HCT116 (cell line): ENCODE results near the gene MORN4. TPM values are rescaled to one million over a fixed set of nuclear protein-coding genes. Genes with fewer than 3 reads are reported as not detected.

Experiments used
- ATAC-seq: fragments of 200-7000 bp; cut with Tn5 transposase; 2 replicates; pipeline ENCODE4 v1.9.1; 2020; ENCODE audit warnings: mild to moderate bottlenecking, moderate library complexity
- BruUV-seq: library from RNA; stranded (reverse); fragments of 400-500 nt; replicated peaks from 2 replicates; lab custom pipeline; 2021; lab: Mats Ljungman, UMichigan
- CTCF ChIA-PET: fragments of 300-600 bp; sonication (Branson Sonifier 250); formaldehyde crosslinking; loops from one replicate; lab custom pipeline; 2021; ENCODE audit warnings: antibody characterized with exemption; lab: Charles Lee
- POLR2A ChIA-PET: fragments of 300-600, 350-600 bp; sonication (Branson Sonifier 250); formaldehyde crosslinking; loops from one replicate; lab custom pipeline; 2021; ENCODE audit warnings: antibody characterized with exemption; lab: Charles Lee
- RAD21 ChIA-PET, 2 experiments: fragments of 300-600 bp; sonication (Branson Sonifier 250); formaldehyde crosslinking; loops; one replicate each; lab custom pipeline; 2023; ENCODE audit warnings: low total read pairs in 2 of 2; ENCODE audit not compliant: uncharacterized antibody in 2 of 2, unreplicated experiment in 2 of 2, low non-redundant PET in 1 of 2; lab: Charles Lee
- DNase-seq: peaks from one replicate; pipeline ENCODE4 v3.0.0-alpha.2; 2010; ENCODE audit warnings: low read depth, low spot score
- H2AFZ ChIP-seq: fragments of 200-600 bp; shearing (Covaris generic), sonication (generic); 2 replicates; pipeline ENCODE4 v1.6.1; 2017; ENCODE audit warnings: low read depth, mixed run types, mixed read lengths, antibody characterized with exemption, low read length; ENCODE audit not compliant: poor library complexity, severe bottlenecking
- H3K27ac ChIP-seq: 2 replicates; pipeline ENCODE4 v1.5.1; 2012; ENCODE audit warnings: low read depth, low read length
- H3K27me3 ChIP-seq: fragments of 200-600 bp; sonication (generic); 2 replicates; pipeline ENCODE4 v1.6.1; 2016; ENCODE audit warnings: mixed run types, low read length, mixed read lengths; ENCODE audit not compliant: insufficient read depth
- H3K36me3 ChIP-seq, 2 experiments: fragments of 200-500 bp in 1 of 2; fragments of 200-600 bp in 1 of 2; sonication (Bioruptor generic) in 1 of 2; sonication (generic) in 1 of 2; 2 replicates each; pipeline versions ENCODE4 v1.5.1 to v1.6.1; 2014 to 2016; ENCODE audit warnings: low read length in 2 of 2, inconsistent platforms in 1 of 2, mixed read lengths in 1 of 2, mixed run types in 1 of 2; ENCODE audit not compliant: insufficient read depth in 2 of 2, control insufficient read depth in 1 of 2
- H3K4me1 ChIP-seq, 2 experiments: fragments of 200-600 bp in 1 of 2; sonication (generic) in 1 of 2; 2 replicates each; pipeline versions ENCODE4 v1.5.1 to v1.6.1; 2012 to 2017; ENCODE audit warnings: low read length in 2 of 2, inconsistent platforms in 1 of 2, mild to moderate bottlenecking in 1 of 2, mixed read lengths in 1 of 2, mixed run types in 1 of 2, moderate library complexity in 1 of 2; ENCODE audit not compliant: insufficient read depth in 2 of 2, control insufficient read depth in 1 of 2
- H3K4me2 ChIP-seq: fragments of 200-600 bp; sonication (generic); 2 replicates; pipeline ENCODE4 v1.6.1; 2017; ENCODE audit warnings: mixed run types, low read length, mixed read lengths
- H3K4me3 ChIP-seq, 2 experiments: fragments of 200-600 bp in 1 of 2; sonication (generic) in 1 of 2; replicated peaks in 1 of 2; 2 replicates each; pipeline ENCODE4 v1.5.1; 2011 to 2016; ENCODE audit warnings: low read length in 2 of 2, control low read depth in 1 of 2, low read depth in 1 of 2, mild to moderate bottlenecking in 1 of 2, mixed read lengths in 1 of 2, mixed run types in 1 of 2
- H3K79me2 ChIP-seq: fragments of 200-600 bp; sonication (generic); 2 replicates; pipeline ENCODE4 v1.6.1; 2017; ENCODE audit warnings: mild to moderate bottlenecking, mixed run types, low read length, moderate library complexity, mixed read lengths; ENCODE audit not compliant: insufficient read depth
- H3K9ac ChIP-seq: fragments of 200-600 bp; sonication (generic); 2 replicates; pipeline ENCODE4 v1.6.1; 2016; ENCODE audit warnings: low read length, mixed read lengths
- H3K9me2 ChIP-seq: fragments of 200-600 bp; sonication (generic), shearing (Covaris generic); 2 replicates; pipeline ENCODE4 v1.6.1; 2017; ENCODE audit warnings: mixed run types, mild to moderate bottlenecking, moderate library complexity; ENCODE audit not compliant: insufficient read depth
- H3K9me3 ChIP-seq, 2 experiments: fragments of 200-500 bp in 1 of 2; fragments of 200-600 bp in 1 of 2; sonication (Bioruptor generic) in 1 of 2; sonication (generic) in 1 of 2; 2 replicates each; pipeline ENCODE4 v1.6.1; 2014 to 2017; ENCODE audit warnings: low read length in 2 of 2, mixed read lengths in 2 of 2, inconsistent platforms in 1 of 2, low read depth in 1 of 2, mild to moderate bottlenecking in 1 of 2, mixed run types in 1 of 2, moderate library complexity in 1 of 2; ENCODE audit not compliant: control insufficient read depth in 1 of 2, insufficient read depth in 1 of 2
- H4K20me1 ChIP-seq: fragments of 200-600 bp; sonication (generic), shearing (Covaris generic); 2 replicates; pipeline ENCODE4 v1.6.1; 2017; ENCODE audit warnings: mixed run types, mild to moderate bottlenecking, moderate library complexity; ENCODE audit not compliant: insufficient read depth
- CEBPB ChIP-seq: IDR thresholded peaks from 2 replicates; pipeline ENCODE4 v1.6.1; 2012; ENCODE audit warnings: low read depth
- EGR1 ChIP-seq: IDR thresholded peaks from 2 replicates; pipeline ENCODE4 v1.6.1; 2012; ENCODE audit warnings: low read depth
- EZH2 ChIP-seq: fragments of 200-600 bp; sonication (generic); IDR thresholded peaks from 2 replicates; pipeline ENCODE4 v1.6.1; 2017; ENCODE audit warnings: antibody characterized with exemption, mixed run types
- FOSL1 ChIP-seq: IDR thresholded peaks from 2 replicates; pipeline ENCODE4 v1.6.1; 2012; ENCODE audit warnings: low read depth
- POLR2A ChIP-seq: IDR thresholded peaks from 2 replicates; pipeline ENCODE4 v1.7.0; 2011; ENCODE audit warnings: borderline replicate concordance; ENCODE audit not compliant: insufficient read depth, insufficient read length; ENCODE audit errors: extremely low read depth
- POLR2AphosphoS5 ChIP-seq: IDR thresholded peaks from 2 replicates; pipeline ENCODE4 v1.6.1; 2011; ENCODE audit warnings: mild to moderate bottlenecking, low read depth, low read length, moderate library complexity
- RAD21 ChIP-seq: IDR thresholded peaks from 2 replicates; pipeline ENCODE4 v1.6.1; 2012; ENCODE audit warnings: low read depth, mild to moderate bottlenecking
- SP1 ChIP-seq: IDR thresholded peaks from 2 replicates; pipeline ENCODE4 v1.6.1; 2012; ENCODE audit warnings: low read depth
- TCF7L2 ChIP-seq: IDR thresholded peaks from 2 replicates; pipeline ENCODE4 v1.7.0; 2011; ENCODE audit warnings: borderline replicate concordance, inconsistent platforms; ENCODE audit not compliant: insufficient read depth, insufficient read length; ENCODE audit errors: extremely low read depth
- YY1 ChIP-seq: IDR thresholded peaks from 2 replicates; pipeline ENCODE4 v1.6.1; 2011; ENCODE audit warnings: low read length, low read depth, moderate library complexity, mild to moderate bottlenecking; ENCODE audit not compliant: insufficient replicate concordance; ENCODE audit errors: extremely low read depth
- ZFX ChIP-seq: fragments of 450-650 bp; IDR thresholded peaks from 2 replicates; pipeline ENCODE4 v1.6.1; 2017
- ZNF274 ChIP-seq: fragments of 200-500 bp; sonication (Bioruptor generic); IDR thresholded peaks from 2 replicates; pipeline ENCODE4 v1.6.1; 2014; ENCODE audit warnings: mild to moderate bottlenecking, low read depth, low read length, inconsistent platforms
- intact Hi-C: fragments of 100-400 bp; cut with micrococcal nuclease; formaldehyde crosslinking; loops from 2 replicates; pipeline ENCODE4 v1.10.0; 2022
- total RNA-seq: library from RNA; stranded (reverse); gene quantifications from one replicate; pipeline ENCODE4 v1.2.1, GENCODE V29; 2021; ENCODE audit not compliant: unreplicated experiment
- TF ChIP-seq, protein P1 (sequence below): IDR thresholded peaks from 2 replicates; pipeline ENCODE4 v1.6.1; 2012
- TF ChIP-seq, protein P2 (sequence below): IDR thresholded peaks from 2 replicates; pipeline ENCODE4 v1.6.1; 2011; ENCODE audit warnings: mild to moderate bottlenecking, low read length, moderate library complexity; ENCODE audit not compliant: insufficient replicate concordance; ENCODE audit errors: extremely low read depth
- TF ChIP-seq, protein P3 (sequence below): IDR thresholded peaks from 2 replicates; pipeline ENCODE4 v1.6.1; 2012

MORN4 gene
- total RNA-seq, 1 experiment from 2014 or later: 8.0 TPM

DNA sequence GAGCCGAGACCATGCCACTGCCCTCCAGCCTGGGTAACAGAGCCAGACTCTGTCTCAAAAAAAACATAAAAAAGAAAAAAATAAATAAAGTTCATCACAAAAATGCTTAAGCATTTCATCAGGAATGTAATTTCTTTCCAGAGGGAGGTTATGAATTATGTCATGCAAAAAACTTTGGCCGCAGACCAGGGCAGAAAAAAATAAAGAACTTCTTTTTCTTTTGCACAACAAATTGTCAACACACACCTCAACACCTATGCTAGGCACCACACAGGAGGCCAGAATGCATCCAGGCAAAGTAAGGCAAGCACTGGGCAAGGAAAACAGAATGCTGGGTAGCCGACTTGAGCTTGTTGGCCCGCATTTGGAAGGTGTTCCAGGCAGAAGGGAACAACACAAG lies 39.9 kb downstream of the MORN4 start (continued):
- TF ChIP-seq TCF7L2: no peak

DNA sequence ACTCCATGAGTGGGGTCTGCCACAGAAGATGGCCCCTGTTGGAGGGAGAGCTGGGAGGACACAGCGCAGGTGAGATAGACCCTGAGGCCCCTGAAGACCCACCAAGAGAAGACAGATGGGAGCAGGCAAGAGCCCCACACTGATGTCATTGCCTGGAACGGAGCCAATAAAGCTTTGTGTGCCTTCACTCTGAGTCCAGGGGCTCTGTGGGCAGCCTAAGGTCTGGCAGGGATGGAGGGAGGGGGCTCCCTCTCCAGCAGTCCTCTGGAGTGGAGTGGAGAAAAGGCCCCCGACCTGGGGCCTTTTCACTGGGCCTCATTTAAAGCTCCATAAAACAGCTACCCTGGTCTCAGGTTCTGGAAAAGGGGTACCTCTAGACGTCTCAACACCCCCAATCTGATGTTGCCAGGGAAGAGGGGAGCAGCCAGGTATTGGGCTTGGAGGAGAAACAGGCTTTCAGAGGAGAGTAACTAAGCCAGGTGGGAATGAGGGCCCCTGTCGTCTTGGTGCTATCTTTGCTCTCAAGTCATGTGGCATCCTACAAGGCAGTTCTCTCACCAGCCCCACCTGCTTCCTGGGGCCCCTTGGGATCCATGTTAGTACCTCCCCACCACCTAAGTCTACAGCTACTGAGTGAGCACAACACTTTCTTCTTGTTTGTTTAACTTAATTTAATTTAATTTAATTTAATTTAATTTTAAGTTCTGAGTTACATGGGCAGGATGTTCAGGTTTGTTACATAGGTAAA lies 42.4 kb downstream of the MORN4 start:
- intact Hi-C loops: no loop called here
- Histone ChIP-seq H3K36me3 (no peaks in the 10 kb centered on the region), H3K9me2 (no peaks in the 10 kb centered on the region), H4K20me1 (no peaks in the 10 kb centered on the region), H3K4me3 (no peak overlapping the region), H3K4me2 (no peak overlapping the region), H3K27me3 (no peaks in the 10 kb centered on the region), H3K4me1 (peaks cover 4 to 11% of the 10 kb centered on the region in 2 experiments), H3K9me3 (no peaks in the 10 kb centered on the region), H3K27ac (no peak overlapping the region), H2AFZ (no peak overlapping the region), H3K9ac (no peak overlapping the region), H3K79me2 (no peaks in the 10 kb centered on the region)
- TF ChIP-seq POLR2A: no peak
- TF ChIP-seq EZH2: no peak
- TF ChIP-seq SP1: no peak
- CTCF ChIA-PET: interaction anchor here (1.7 kb wide), 1 partner anchor 19 kb away, joined by 5 read pairs; the partner anchor contains the start of gene ANKRD2
- BruUV-seq: no TSS peak
- POLR2A ChIA-PET: no interaction called here
- RAD21 ChIA-PET: no interaction called here
- ATAC-seq: no peak
- DNase-seq: no peak

DNA sequence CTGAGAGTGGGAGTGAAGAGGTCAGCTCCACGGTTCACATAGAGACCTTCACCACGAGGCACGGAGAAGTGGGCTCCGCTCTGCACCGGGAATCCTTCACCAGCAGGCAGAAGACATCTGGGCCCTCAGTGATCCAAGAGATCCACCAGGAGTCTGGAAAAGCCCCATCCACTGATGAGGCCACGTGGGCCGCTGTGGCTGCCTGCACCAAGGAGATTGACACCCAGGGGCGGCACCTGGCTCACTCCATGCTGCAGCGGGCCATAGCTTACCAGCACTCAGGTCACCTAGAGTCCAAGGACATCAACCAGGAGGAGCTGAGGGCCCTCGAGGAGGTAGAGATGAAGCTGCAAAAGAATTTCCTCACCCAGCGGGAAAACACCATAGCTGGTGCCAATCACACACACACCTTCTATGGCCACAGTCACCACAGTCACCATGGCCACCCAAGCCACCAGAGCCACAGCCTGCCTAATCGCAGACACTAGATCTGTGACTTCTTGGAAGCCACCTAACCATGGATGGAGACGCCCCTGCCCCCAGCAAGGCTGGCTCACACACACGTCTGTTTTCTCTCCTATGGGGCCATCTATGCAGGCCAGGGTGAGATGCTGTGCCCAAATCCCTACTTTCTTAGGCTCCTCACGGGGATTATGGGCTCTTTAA lies 43.1 kb downstream of the MORN4 start:
- POLR2A ChIA-PET: no interaction called here
- no TSS peak for BruUV-seq
- no peak overlapping the region for H3K9ac ChIP-seq
- peaks cover 0 to 7% of the 10 kb centered on the region in 2 experiments; a peak in 1 of 4 replicates for H3K4me1 ChIP-seq
- intact Hi-C loops: no loop called here
- ATAC-seq (no peak), DNase-seq (no peak)
- H4K20me1 ChIP-seq: no peaks in the 10 kb centered on the region
- no peaks in the 10 kb centered on the region for H3K9me2 ChIP-seq
- H3K9me3 ChIP-seq: no peaks in the 10 kb centered on the region
- no peak overlapping the region for H3K4me2 ChIP-seq
- RAD21 ChIA-PET: interaction anchor here in 1 of 2 experiments (0.7 kb wide), 1 partner anchor 22 kb away, joined by 3 read pairs; no protein-coding TSS in a partner anchor
- no peak overlapping the region for H3K4me3 ChIP-seq
- no peak overlapping the region for H2AFZ ChIP-seq
- H3K36me3 ChIP-seq: no peaks in the 10 kb centered on the region
- H3K79me2 ChIP-seq: no peaks in the 10 kb centered on the region
- H3K27ac ChIP-seq: no peak overlapping the region
- CTCF ChIA-PET: no interaction called here
- no peaks in the 10 kb centered on the region for H3K27me3 ChIP-seq
- TF ChIP-seq RAD21 (no peak), YY1 (no peak), POLR2AphosphoS5 (no peak), FOSL1 (no peak), CEBPB (no peak), EZH2 (no peak), TCF7L2 (no peak), EGR1 (no peak), ZFX (no peak), POLR2A (no peak), ZNF274 (no peak)
- TF ChIP-seq, protein P1, sequence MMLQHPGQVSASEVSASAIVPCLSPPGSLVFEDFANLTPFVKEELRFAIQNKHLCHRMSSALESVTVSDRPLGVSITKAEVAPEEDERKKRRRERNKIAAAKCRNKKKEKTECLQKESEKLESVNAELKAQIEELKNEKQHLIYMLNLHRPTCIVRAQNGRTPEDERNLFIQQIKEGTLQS: no peak
- TF ChIP-seq, protein P2, sequence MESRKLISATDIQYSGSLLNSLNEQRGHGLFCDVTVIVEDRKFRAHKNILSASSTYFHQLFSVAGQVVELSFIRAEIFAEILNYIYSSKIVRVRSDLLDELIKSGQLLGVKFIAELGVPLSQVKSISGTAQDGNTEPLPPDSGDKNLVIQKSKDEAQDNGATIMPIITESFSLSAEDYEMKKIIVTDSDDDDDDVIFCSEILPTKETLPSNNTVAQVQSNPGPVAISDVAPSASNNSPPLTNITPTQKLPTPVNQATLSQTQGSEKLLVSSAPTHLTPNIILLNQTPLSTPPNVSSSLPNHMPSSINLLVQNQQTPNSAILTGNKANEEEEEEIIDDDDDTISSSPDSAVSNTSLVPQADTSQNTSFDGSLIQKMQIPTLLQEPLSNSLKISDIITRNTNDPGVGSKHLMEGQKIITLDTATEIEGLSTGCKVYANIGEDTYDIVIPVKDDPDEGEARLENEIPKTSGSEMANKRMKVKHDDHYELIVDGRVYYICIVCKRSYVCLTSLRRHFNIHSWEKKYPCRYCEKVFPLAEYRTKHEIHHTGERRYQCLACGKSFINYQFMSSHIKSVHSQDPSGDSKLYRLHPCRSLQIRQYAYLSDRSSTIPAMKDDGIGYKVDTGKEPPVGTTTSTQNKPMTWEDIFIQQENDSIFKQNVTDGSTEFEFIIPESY: no peak
- TF ChIP-seq, protein P3, sequence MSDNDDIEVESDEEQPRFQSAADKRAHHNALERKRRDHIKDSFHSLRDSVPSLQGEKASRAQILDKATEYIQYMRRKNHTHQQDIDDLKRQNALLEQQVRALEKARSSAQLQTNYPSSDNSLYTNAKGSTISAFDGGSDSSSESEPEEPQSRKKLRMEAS: no peak
